ENCODE measurements around the gene KRT6A.
"Not testable (repeated sequence)": the region's sequence is repeated elsewhere in the genome, so short reads cannot be mapped to it uniquely, and the experiment has no call there.

Gene KRT6A

GRCh38 chr12:52498946-52499345, 5.9 kb upstream of the KRT6A start:
- H3K36me3 Mint-ChIP-seq = no peaks in the 10 kb centered on the region
- no peaks in the 10 kb centered on the region for H3K9me3 Mint-ChIP-seq (ENCODE audit: low read depth)
- peaks cover 6% of the 10 kb centered on the region for H3K27me3 Mint-ChIP-seq
- H3K4me3 Mint-ChIP-seq = no peak overlapping the region
- H3K4me1 Mint-ChIP-seq (ENCODE audit: low read depth) = no peaks in the 10 kb centered on the region
- H3K27ac Mint-ChIP-seq = no peak overlapping the region

DNA sequence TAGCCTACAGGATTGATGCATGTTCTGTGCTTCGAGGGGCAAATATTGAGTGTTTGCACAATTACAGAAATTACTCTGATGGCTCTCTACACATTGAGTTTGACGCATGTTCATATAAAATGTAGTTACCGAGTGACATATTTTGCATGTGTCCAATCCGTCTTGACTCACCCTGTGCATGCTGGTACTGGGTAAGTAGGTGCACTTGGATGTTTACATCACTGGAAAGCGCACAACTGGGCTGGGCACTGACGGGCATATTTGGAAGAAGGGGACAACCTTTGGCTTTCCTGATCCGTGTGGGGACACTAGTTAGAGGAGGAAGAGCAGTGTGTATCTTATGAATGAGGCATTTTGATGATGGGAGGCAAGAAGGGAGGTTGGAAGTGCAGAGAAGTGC, 4.9 kb upstream of the KRT6A start:
- no peaks in the 10 kb centered on the region for H3K9me3 Mint-ChIP-seq (ENCODE audit: low read depth)
- peaks cover 6% of the 10 kb centered on the region for H3K27me3 Mint-ChIP-seq
- H3K4me1 Mint-ChIP-seq (ENCODE audit: low read depth) = no peaks in the 10 kb centered on the region
- no peak overlapping the region for H3K4me3 Mint-ChIP-seq
- no peaks in the 10 kb centered on the region for H3K36me3 Mint-ChIP-seq
- no peak overlapping the region for H3K27ac Mint-ChIP-seq

- H3K36me3 Mint-ChIP-seq = no peaks in the 10 kb centered on the region
- no peak overlapping the region for H3K4me3 Mint-ChIP-seq
- H3K27ac Mint-ChIP-seq = no peak overlapping the region
- no peaks in the 10 kb centered on the region for H3K9me3 Mint-ChIP-seq (ENCODE audit: low read depth)
- no peaks in the 10 kb centered on the region for H3K4me1 Mint-ChIP-seq (ENCODE audit: low read depth)
- H3K27me3 Mint-ChIP-seq = peaks cover 12% of the 10 kb centered on the region
Measured at GRCh38 chr12:52496590-52497071, 3.6 kb upstream of the KRT6A start.

DNA sequence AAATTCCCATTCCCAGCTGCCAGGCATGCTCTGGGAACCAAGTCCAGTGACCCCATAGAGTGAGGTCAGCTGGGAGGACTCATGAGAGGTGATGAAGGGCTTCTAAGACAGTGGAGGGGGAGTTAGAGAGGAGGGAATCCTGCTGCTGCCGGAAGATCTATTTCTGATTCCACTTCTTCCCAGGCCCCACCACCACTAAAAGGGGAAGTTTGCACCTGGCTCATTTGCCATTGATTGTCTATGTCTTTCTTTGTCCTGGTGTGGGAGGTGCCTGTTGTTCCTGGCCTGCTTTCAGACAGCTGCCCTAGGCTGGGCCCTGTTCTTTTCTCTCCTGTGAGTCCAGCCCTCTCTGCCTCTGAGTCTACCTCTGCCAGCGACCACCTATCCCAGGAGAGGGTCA, 3.0 kb upstream of the KRT6A start:
- no peak overlapping the region for H3K27ac Mint-ChIP-seq
- no peaks in the 10 kb centered on the region for H3K4me1 Mint-ChIP-seq (ENCODE audit: low read depth)
- peaks cover 13% of the 10 kb centered on the region for H3K27me3 Mint-ChIP-seq
- no peaks in the 10 kb centered on the region for H3K36me3 Mint-ChIP-seq
- no peaks in the 10 kb centered on the region for H3K9me3 Mint-ChIP-seq (ENCODE audit: low read depth)
- H3K4me3 Mint-ChIP-seq = no peak overlapping the region

DNA sequence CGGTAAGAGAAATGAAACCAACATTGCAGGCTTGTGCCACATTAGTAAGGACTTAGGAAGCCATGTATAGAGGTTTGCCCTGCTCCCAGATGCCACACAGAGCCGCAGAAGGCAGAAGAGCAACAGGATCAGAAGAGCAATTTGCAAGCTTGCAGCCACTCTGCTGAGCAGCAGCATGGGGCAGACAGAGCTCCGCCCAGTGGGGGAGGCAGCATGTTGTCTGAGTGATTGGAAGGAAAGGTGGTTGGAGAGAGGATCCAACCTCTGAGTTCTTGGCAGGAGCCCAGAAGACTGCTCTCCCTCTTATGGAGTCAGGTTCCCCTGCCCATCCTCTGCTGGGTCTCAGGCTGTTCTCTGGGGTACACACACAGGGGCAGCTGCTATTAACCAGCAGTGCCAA, 2.3 kb upstream of the KRT6A start:
- no peak overlapping the region for H3K4me3 Mint-ChIP-seq
- H3K27me3 Mint-ChIP-seq = peaks cover 14% of the 10 kb centered on the region
- H3K9me3 Mint-ChIP-seq (ENCODE audit: low read depth) = no peaks in the 10 kb centered on the region
- no peaks in the 10 kb centered on the region for H3K36me3 Mint-ChIP-seq
- no peak overlapping the region for H3K27ac Mint-ChIP-seq
- H3K4me1 Mint-ChIP-seq (ENCODE audit: low read depth) = no peaks in the 10 kb centered on the region

- H3K27me3 Mint-ChIP-seq = peaks cover 14% of the 10 kb centered on the region
- no peaks in the 10 kb centered on the region for H3K36me3 Mint-ChIP-seq
- no peaks in the 10 kb centered on the region for H3K4me1 Mint-ChIP-seq (ENCODE audit: low read depth)
- H3K9me3 Mint-ChIP-seq (ENCODE audit: low read depth) = no peaks in the 10 kb centered on the region
- H3K27ac Mint-ChIP-seq = no peak overlapping the region
- no peak overlapping the region for H3K4me3 Mint-ChIP-seq
Measured at GRCh38 chr12:52494518-52494917, 1.5 kb upstream of the KRT6A start.

- Mint-ChIP-seq H3K4me1 (ENCODE audit: low read depth) (no peaks in the 10 kb centered on the region), H3K27ac (no peak overlapping the region), H3K4me3 (no peak overlapping the region), H3K27me3 (peaks cover 14% of the 10 kb centered on the region), H3K36me3 (no peaks in the 10 kb centered on the region), H3K9me3 (ENCODE audit: low read depth) (no peaks in the 10 kb centered on the region)
Measured at GRCh38 chr12:52494100-52494499, 1.0 kb upstream of the KRT6A start.

GRCh38 chr12:52492405-52492804, 652 bp downstream of the KRT6A start:
- H3K4me3 Mint-ChIP-seq = not testable (repeated sequence)

GRCh38 chr12:52491495-52491894, 1.6 kb downstream of the KRT6A start:
- peaks cover 21% of the 10 kb centered on the region for H3K27me3 Mint-ChIP-seq
- not testable (repeated sequence) for H3K36me3 Mint-ChIP-seq; H3K27ac Mint-ChIP-seq; H3K4me1 Mint-ChIP-seq (ENCODE audit: low read depth); H3K9me3 Mint-ChIP-seq (ENCODE audit: low read depth); H3K4me3 Mint-ChIP-seq

More at GRCh38 chr12:52492405-52492804, 652 bp downstream of the KRT6A start:
- not testable (repeated sequence) for H3K9me3 Mint-ChIP-seq (ENCODE audit: low read depth); H3K36me3 Mint-ChIP-seq; H3K27ac Mint-ChIP-seq; H3K4me1 Mint-ChIP-seq (ENCODE audit: low read depth)
- H3K27me3 Mint-ChIP-seq = peaks cover 16% of the 10 kb centered on the region

DNA sequence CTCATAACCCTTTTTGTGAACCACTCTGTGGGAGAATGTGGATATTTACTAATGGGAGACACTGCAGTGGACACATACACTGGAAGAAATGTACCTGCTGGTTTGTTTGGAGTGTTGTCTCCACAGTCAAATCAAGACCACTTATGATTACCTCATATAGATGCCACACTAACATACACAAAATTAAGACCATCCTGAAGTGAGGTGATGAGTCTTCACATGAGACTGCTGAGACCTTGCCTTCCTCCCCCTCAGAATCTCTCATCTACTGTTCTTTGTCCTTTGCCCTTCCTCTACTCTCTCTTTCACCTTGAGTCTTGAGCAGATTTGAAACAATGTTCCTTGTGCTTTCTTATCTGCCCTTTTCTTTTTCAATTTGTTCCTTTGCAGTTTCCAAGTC, 4.3 kb downstream of the KRT6A start:
- H3K27ac Mint-ChIP-seq = no peak overlapping the region
- no peak overlapping the region for H3K4me3 Mint-ChIP-seq
- H3K4me1 Mint-ChIP-seq (ENCODE audit: low read depth) = no peaks in the 10 kb centered on the region
- peaks cover 38% of the 10 kb centered on the region for H3K27me3 Mint-ChIP-seq
- peaks cover 9% of the 10 kb centered on the region for H3K9me3 Mint-ChIP-seq (ENCODE audit: low read depth)
- peaks cover 7% of the 10 kb centered on the region for H3K36me3 Mint-ChIP-seq

- H3K4me3 Mint-ChIP-seq; H3K9me3 Mint-ChIP-seq (ENCODE audit: low read depth); H3K4me1 Mint-ChIP-seq (ENCODE audit: low read depth); H3K36me3 Mint-ChIP-seq; H3K27ac Mint-ChIP-seq: not testable (repeated sequence)
- H3K27me3 Mint-ChIP-seq = peaks cover 44% of the 10 kb centered on the region
Measured at GRCh38 chr12:52487744-52488443, 5.2 kb downstream of the KRT6A start.

DNA sequence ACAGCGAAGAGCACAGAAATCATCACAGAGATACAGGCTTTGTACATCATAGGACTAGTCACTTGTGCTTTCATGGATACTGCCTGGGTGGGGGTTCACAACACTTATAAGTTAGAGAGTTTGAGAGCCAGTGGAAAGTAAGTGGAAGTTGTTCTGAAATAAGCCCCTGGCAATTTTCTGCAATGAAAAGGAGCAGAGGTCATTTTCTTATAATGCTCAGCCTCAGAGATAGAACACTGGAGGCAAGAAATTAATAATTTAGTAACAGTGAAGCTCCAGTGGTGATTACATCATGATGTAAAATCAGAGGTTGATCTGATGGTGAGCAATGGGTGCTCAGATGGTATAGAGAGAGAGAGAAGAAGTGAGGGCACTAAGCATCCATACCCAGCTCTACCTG, 5.8 kb downstream of the KRT6A start:
- no peak overlapping the region for H3K27ac Mint-ChIP-seq
- no peaks in the 10 kb centered on the region for H3K4me1 Mint-ChIP-seq (ENCODE audit: low read depth)
- H3K9me3 Mint-ChIP-seq (ENCODE audit: low read depth) = peaks cover 9% of the 10 kb centered on the region
- H3K36me3 Mint-ChIP-seq = peaks cover 7% of the 10 kb centered on the region
- no peak overlapping the region for H3K4me3 Mint-ChIP-seq
- H3K27me3 Mint-ChIP-seq = peaks cover 45% of the 10 kb centered on the region

- peaks cover 9% of the 10 kb centered on the region for H3K9me3 Mint-ChIP-seq (ENCODE audit: low read depth)
- no peak overlapping the region for H3K27ac Mint-ChIP-seq
- H3K27me3 Mint-ChIP-seq = peaks cover 40% of the 10 kb centered on the region
- H3K4me3 Mint-ChIP-seq = no peak overlapping the region
- H3K4me1 Mint-ChIP-seq (ENCODE audit: low read depth) = no peaks in the 10 kb centered on the region
- H3K36me3 Mint-ChIP-seq = peaks cover 7% of the 10 kb centered on the region
Measured at GRCh38 chr12:52486166-52487105, 6.6 kb downstream of the KRT6A start.

DNA sequence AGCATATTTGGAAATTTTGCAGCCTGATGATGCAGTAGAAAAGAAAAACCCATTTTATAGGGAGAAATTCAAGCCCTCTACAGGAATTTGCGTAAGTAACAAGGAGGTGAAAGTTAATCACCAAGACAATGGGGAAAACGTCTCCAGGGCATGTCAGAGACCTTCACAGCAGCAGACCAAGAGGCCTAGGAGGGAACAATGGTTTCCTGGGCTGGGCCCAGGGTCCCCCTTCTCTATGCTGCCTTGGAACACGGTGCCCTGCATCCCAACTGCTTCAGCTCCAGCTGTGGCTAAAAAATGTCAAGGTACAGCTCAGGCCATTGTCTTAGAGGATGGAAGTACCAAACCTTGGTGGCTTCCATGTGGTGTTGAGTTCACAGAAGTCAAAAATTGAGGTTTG, 13.0 kb downstream of the KRT6A start:
- peaks cover 3% of the 10 kb centered on the region for H3K36me3 Mint-ChIP-seq
- H3K27ac Mint-ChIP-seq = no peak overlapping the region
- H3K27me3 Mint-ChIP-seq = peaks cover 20% of the 10 kb centered on the region
- H3K9me3 Mint-ChIP-seq (ENCODE audit: low read depth) = peaks cover 4% of the 10 kb centered on the region
- no peaks in the 10 kb centered on the region for H3K4me1 Mint-ChIP-seq (ENCODE audit: low read depth)
- no peak overlapping the region for H3K4me3 Mint-ChIP-seq

DNA sequence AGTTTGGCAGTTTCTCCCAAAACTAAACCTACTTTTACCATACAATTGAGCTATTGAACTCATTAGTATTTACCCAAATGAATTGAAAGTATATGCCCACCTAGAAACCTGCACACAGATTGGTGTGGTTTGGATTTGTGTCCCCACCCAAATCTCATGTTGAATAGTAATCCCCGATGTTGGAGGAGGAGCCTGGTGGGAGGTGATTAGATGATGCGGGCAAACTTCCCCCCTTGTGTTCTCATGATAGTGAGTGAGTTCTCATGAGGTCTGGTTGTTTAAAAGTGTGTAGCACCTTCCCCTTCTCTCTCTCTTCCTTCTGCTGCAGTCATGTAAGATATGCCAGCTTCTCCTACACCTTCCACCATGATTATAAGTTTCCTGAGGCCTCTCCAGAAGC, 15.4 kb downstream of the KRT6A start:
- Mint-ChIP-seq H3K27ac (no peak overlapping the region), H3K27me3 (peaks cover 2% of the 10 kb centered on the region), H3K4me1 (ENCODE audit: low read depth) (no peaks in the 10 kb centered on the region), H3K4me3 (no peak overlapping the region), H3K36me3 (no peaks in the 10 kb centered on the region), H3K9me3 (ENCODE audit: low read depth) (no peaks in the 10 kb centered on the region)

Data from activated naive CD8-positive, alpha-beta T cell (primary cell).